ENCODE measurements around the gene MAP3K21.

Gene MAP3K21

DNA sequence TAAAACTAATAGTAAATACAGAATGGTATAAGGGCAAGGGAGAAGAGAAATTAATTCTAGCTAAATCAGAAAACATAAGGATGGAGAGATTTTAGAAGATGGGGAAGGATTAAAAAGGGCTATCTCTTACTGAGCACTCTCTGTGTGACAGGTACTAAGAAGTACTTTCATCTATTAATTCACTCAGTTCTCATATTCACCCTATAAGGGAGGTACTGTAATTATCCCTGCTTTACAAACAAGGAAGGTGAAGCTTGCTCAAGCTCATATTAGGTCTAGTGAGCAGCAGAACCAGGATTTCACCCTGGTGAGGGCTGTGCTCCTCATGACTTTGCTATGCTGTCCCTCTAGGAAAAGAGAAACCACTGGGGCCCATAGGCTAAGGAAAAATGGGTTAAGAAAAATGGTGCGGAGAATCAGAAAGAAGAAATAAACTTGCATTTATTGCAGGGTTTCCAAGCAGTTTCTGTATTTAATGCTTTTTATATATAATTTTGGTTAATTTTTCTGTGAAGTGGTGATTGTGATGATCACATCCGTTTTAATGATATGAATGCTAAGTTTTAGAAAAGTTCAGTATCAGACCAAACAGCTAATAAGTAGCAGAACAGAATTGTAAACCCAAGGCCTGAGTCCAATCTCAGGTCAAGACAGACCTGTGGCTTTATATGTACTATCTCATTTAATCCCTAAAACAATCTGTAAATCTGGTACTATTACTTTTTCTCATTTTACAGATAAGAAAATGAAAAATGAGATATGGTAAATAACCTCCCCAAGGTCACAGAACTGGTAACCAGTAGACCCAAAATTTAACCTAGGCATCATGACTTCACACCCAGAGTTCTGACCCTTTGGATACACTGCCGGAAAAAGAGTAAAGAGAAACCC lies 33.7 kb upstream of the MAP3K21 start:
- no peak overlapping the region for H3K27ac ChIP-seq (ENCODE audit: extremely low read depth, low read depth, low read length)
- POLR2A ChIA-PET: no interaction called here
- H3K4me1 ChIP-seq (ENCODE audit: control insufficient read depth, insufficient read depth, low read length): peaks cover 14% of the 10 kb centered on the region
- H3K9me3 ChIP-seq (ENCODE audit: control insufficient read depth, insufficient read depth, low read depth, low read length): no peaks in the 10 kb centered on the region
- no peak overlapping the region for H3K4me3 ChIP-seq (ENCODE audit: low read depth, low read length)
- CTCF ChIA-PET: interaction anchor here (0.6 to 2.6 kb wide), 4 partner anchors 11 to 776 kb away, joined by 3 to 9 read pairs (median 4); no protein-coding TSS in a partner anchor
- TF ChIP-seq REPIN1 (tag by site-specific recombination; IDR thresholded peaks at IDR 0.05; ENCODE audit: low read depth) (peak; percentile 91; the same call in 1 of the 2 replicates), ZNF184 (tag by site-specific recombination; IDR thresholded peaks at IDR 0.05) (peak; percentile 3; the same call in 1 of the 2 replicates), ZNF24 (tag by site-specific recombination; IDR thresholded peaks at IDR 0.05) (no peak), MEIS1 (CRISPR knock-in tag; IDR thresholded peaks at IDR 0.05; ENCODE audit: borderline replicate concordance) (no peak), ZNF664 (tag by site-specific recombination; IDR thresholded peaks at IDR 0.05) (peak; percentile 98), ZNF37A (tag by site-specific recombination; IDR thresholded peaks at IDR 0.05) (no peak), ZNF366 (tag by site-specific recombination; conservative IDR thresholded peaks at IDR 0.05) (0 out of 2 replicates have a peak, but pooled peaks have one; percentile 18), ZNF426 (tag by site-specific recombination; IDR thresholded peaks at IDR 0.05) (no peak), PRDM1 (tag by site-specific recombination; IDR thresholded peaks at IDR 0.05) (peak; percentile 90), ZFP69B (tag by site-specific recombination; IDR thresholded peaks at IDR 0.05) (no peak)
- TF ChIP-seq, protein P1, sequence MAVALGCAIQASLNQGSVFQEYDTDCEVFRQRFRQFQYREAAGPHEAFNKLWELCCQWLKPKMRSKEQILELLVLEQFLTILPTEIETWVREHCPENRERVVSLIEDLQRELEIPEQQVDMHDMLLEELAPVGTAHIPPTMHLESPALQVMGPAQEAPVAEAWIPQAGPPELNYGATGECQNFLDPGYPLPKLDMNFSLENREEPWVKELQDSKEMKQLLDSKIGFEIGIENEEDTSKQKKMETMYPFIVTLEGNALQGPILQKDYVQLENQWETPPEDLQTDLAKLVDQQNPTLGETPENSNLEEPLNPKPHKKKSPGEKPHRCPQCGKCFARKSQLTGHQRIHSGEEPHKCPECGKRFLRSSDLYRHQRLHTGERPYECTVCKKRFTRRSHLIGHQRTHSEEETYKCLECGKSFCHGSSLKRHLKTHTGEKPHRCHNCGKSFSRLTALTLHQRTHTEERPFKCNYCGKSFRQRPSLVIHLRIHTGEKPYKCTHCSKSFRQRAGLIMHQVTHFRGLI (tag by site-specific recombination; IDR thresholded peaks at IDR 0.05): peak; percentile 100
- TF ChIP-seq, protein P2, sequence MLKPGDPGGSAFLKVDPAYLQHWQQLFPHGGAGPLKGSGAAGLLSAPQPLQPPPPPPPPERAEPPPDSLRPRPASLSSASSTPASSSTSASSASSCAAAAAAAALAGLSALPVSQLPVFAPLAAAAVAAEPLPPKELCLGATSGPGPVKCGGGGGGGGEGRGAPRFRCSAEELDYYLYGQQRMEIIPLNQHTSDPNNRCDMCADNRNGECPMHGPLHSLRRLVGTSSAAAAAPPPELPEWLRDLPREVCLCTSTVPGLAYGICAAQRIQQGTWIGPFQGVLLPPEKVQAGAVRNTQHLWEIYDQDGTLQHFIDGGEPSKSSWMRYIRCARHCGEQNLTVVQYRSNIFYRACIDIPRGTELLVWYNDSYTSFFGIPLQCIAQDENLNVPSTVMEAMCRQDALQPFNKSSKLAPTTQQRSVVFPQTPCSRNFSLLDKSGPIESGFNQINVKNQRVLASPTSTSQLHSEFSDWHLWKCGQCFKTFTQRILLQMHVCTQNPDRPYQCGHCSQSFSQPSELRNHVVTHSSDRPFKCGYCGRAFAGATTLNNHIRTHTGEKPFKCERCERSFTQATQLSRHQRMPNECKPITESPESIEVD (tag by site-specific recombination; IDR thresholded peaks at IDR 0.05): 0 out of 2 replicates have a peak, but pooled peaks have one; percentile 1
- H3K36me3 ChIP-seq (ENCODE audit: control insufficient read depth in 2 of 2, insufficient read depth in 1 of 2, low read length in 2 of 2): peaks cover 0 to 10% of the 10 kb centered on the region in 2 experiments; a peak in 1 of 3 replicates

DNA sequence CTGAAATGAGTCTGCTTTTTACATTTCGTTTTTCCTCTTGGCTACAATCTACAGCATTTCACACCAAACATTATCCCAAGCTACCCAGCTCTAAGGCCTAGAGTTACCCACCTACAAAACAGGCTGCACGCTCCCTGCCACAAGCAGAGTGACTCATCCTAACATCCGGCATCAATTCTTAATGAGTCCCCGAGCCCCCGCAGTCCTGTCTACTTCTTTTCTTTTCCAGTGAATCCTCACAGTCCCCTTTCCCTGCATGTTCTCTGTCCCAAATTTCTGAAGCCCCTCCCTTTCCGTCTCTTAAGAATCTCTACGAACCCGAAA lies 32.6 kb upstream of the MAP3K21 start:
- H3K9me3 ChIP-seq (ENCODE audit: control insufficient read depth, insufficient read depth, low read depth, low read length): no peaks in the 10 kb centered on the region
- ChIA-PET CTCF (interaction anchor here (0.8 to 2.6 kb wide), 4 partner anchors 10 to 146 kb away, joined by 3 to 9 read pairs (median 4); no protein-coding TSS in a partner anchor), POLR2A (interaction anchor here (1.0 to 1.2 kb wide), 3 partner anchors 11 to 665 kb away, joined by 3 read pairs; partner anchors contain the start of gene SIPA1L2)
- peak overlapping the region; percentile 99 for H3K4me3 ChIP-seq (ENCODE audit: low read depth, low read length)
- no peaks in the 10 kb centered on the region for H3K36me3 ChIP-seq (ENCODE audit: control insufficient read depth in 2 of 2, insufficient read depth in 1 of 2, low read length in 2 of 2)
- peaks cover 14% of the 10 kb centered on the region for H3K4me1 ChIP-seq (ENCODE audit: control insufficient read depth, insufficient read depth, low read length)
- peak overlapping the region; percentile 83 for H3K27ac ChIP-seq (ENCODE audit: extremely low read depth, low read depth, low read length)
- TF ChIP-seq PRDM1 (tag by site-specific recombination; IDR thresholded peaks at IDR 0.05) (peak; percentile 98), MZF1 (tag by site-specific recombination; IDR thresholded peaks at IDR 0.05; ENCODE audit: borderline replicate concordance) (peak; percentile 75), ZNF366 (tag by site-specific recombination; conservative IDR thresholded peaks at IDR 0.05) (peak; percentile 92), IKZF3 (tag by site-specific recombination; IDR thresholded peaks at IDR 0.05) (peak; percentile 59; the same call in 1 of the 2 replicates), ZNF629 (tag by site-specific recombination; IDR thresholded peaks at IDR 0.05) (peak; percentile 63), SP7 (tag by site-specific recombination; IDR thresholded peaks at IDR 0.05) (peak; percentile 84), ZNF660 (tag by site-specific recombination; IDR thresholded peaks at IDR 0.05) (peak; percentile 76; the same call in 1 of the 2 replicates), ZXDB (tag by site-specific recombination; IDR thresholded peaks at IDR 0.05) (peak; percentile 69), ZFP41 (tag by site-specific recombination; IDR thresholded peaks at IDR 0.05; ENCODE audit: borderline replicate concordance) (no peak), ZNF335 (tag by site-specific recombination; conservative IDR thresholded peaks at IDR 0.05) (peak; percentile 63), ZBTB48 (tag by site-specific recombination; IDR thresholded peaks at IDR 0.05) (peak; percentile 83; the same call in 1 of the 2 replicates), EGR2 (tag by site-specific recombination; IDR thresholded peaks at IDR 0.05; ENCODE audit: low read depth) (peak; percentile 68)
- TF ChIP-seq, protein P3, sequence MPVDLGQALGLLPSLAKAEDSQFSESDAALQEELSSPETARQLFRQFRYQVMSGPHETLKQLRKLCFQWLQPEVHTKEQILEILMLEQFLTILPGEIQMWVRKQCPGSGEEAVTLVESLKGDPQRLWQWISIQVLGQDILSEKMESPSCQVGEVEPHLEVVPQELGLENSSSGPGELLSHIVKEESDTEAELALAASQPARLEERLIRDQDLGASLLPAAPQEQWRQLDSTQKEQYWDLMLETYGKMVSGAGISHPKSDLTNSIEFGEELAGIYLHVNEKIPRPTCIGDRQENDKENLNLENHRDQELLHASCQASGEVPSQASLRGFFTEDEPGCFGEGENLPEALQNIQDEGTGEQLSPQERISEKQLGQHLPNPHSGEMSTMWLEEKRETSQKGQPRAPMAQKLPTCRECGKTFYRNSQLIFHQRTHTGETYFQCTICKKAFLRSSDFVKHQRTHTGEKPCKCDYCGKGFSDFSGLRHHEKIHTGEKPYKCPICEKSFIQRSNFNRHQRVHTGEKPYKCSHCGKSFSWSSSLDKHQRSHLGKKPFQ (tag by site-specific recombination; IDR thresholded peaks at IDR 0.05): no peak
- TF ChIP-seq, protein P4, sequence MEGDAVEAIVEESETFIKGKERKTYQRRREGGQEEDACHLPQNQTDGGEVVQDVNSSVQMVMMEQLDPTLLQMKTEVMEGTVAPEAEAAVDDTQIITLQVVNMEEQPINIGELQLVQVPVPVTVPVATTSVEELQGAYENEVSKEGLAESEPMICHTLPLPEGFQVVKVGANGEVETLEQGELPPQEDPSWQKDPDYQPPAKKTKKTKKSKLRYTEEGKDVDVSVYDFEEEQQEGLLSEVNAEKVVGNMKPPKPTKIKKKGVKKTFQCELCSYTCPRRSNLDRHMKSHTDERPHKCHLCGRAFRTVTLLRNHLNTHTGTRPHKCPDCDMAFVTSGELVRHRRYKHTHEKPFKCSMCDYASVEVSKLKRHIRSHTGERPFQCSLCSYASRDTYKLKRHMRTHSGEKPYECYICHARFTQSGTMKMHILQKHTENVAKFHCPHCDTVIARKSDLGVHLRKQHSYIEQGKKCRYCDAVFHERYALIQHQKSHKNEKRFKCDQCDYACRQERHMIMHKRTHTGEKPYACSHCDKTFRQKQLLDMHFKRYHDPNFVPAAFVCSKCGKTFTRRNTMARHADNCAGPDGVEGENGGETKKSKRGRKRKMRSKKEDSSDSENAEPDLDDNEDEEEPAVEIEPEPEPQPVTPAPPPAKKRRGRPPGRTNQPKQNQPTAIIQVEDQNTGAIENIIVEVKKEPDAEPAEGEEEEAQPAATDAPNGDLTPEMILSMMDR (tag by site-specific recombination; IDR thresholded peaks at IDR 0.05): no peak
- TF ChIP-seq, protein P5, sequence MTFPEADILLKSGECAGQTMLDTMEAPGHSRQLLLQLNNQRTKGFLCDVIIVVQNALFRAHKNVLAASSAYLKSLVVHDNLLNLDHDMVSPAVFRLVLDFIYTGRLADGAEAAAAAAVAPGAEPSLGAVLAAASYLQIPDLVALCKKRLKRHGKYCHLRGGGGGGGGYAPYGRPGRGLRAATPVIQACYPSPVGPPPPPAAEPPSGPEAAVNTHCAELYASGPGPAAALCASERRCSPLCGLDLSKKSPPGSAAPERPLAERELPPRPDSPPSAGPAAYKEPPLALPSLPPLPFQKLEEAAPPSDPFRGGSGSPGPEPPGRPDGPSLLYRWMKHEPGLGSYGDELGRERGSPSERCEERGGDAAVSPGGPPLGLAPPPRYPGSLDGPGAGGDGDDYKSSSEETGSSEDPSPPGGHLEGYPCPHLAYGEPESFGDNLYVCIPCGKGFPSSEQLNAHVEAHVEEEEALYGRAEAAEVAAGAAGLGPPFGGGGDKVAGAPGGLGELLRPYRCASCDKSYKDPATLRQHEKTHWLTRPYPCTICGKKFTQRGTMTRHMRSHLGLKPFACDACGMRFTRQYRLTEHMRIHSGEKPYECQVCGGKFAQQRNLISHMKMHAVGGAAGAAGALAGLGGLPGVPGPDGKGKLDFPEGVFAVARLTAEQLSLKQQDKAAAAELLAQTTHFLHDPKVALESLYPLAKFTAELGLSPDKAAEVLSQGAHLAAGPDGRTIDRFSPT (tag by site-specific recombination; IDR thresholded peaks at IDR 0.05): 0 out of 2 replicates have a peak, but pooled peaks have one; percentile 48

Measured in HEK293 (cell line).